GM12891 (cell line): ENCODE data around the gene CRKL.

ENCODE experiments used
- PAX5 ChIP-seq: IDR thresholded peaks from 2 replicates; pipeline ENCODE4 v1.6.1; 2011; ENCODE audit warnings: low read length, moderate library complexity, mild to moderate bottlenecking; ENCODE audit not compliant: insufficient read depth, severe bottlenecking
- POLR2A ChIP-seq: IDR thresholded peaks from 2 replicates; pipeline ENCODE4 v1.6.1; 2011; ENCODE audit warnings: low read depth, low read length, control low read depth
- TAF1 ChIP-seq: IDR thresholded peaks from 2 replicates; pipeline ENCODE4 v1.6.1; 2011; ENCODE audit warnings: low read depth, low read length, control low read depth

GRCh38 chr22:20977019-20977418 lies 59.8 kb downstream of the CRKL start:
- TF ChIP-seq POLR2A (no peak), TAF1 (no peak), PAX5 (no peak)
